H9 (cell line): ENCODE measurements around the gene ZMIZ1. TPM values are rescaled to one million over a fixed set of nuclear protein-coding genes. Genes with fewer than 3 reads are reported as not detected.

Experiments
- DNase-seq: peaks from one replicate; pipeline ENCODE4 v3.0.0-alpha.2; 2017
- H2AFZ ChIP-seq: one replicate; pipeline ENCODE4 v1.6.1; 2013; ENCODE audit warnings: mild to moderate bottlenecking, low read length, control low read depth, moderate library complexity
- H2AK5ac ChIP-seq: 2 replicates; pipeline ENCODE4 v1.6.1; 2013; ENCODE audit warnings: low read length, control low read depth, mixed read lengths; ENCODE audit not compliant: insufficient read length
- H2BK120ac ChIP-seq: one replicate; pipeline ENCODE4 v1.6.1; 2013; ENCODE audit warnings: low read depth, mild to moderate bottlenecking, low read length, control low read depth, inconsistent platforms; ENCODE audit not compliant: poor library complexity, severe bottlenecking
- H2BK12ac ChIP-seq: 2 replicates; pipeline ENCODE4 v1.6.1; 2013; ENCODE audit warnings: low read length, control low read depth, mixed read lengths, low read depth; ENCODE audit not compliant: insufficient read length
- H2BK15ac ChIP-seq: 2 replicates; pipeline ENCODE4 v1.6.1; 2013; ENCODE audit warnings: low read depth, low read length, control low read depth
- H2BK20ac ChIP-seq: one replicate; pipeline ENCODE4 v1.6.1; 2013; ENCODE audit warnings: low read depth, mild to moderate bottlenecking, low read length, control low read depth, inconsistent platforms; ENCODE audit not compliant: poor library complexity, severe bottlenecking
- H2BK5ac ChIP-seq: 2 replicates; pipeline ENCODE4 v1.6.1; 2013; ENCODE audit warnings: low read length, control low read depth, mixed read lengths; ENCODE audit not compliant: insufficient read length
- H3K14ac ChIP-seq: 2 replicates; pipeline ENCODE4 v1.6.1; 2013; ENCODE audit warnings: low read length, control low read depth; ENCODE audit not compliant: insufficient read depth
- H3K18ac ChIP-seq: 2 replicates; pipeline ENCODE4 v1.6.1; 2013; ENCODE audit warnings: low read depth, mild to moderate bottlenecking, mixed read lengths, low read length, control low read depth; ENCODE audit not compliant: insufficient read length
- H3K23ac ChIP-seq: 2 replicates; pipeline ENCODE4 v1.6.1; 2013; ENCODE audit warnings: low read length, control low read depth, mixed read lengths, low read depth; ENCODE audit not compliant: insufficient read length
- H3K23me2 ChIP-seq: 2 replicates; pipeline ENCODE4 v1.6.1; 2013; ENCODE audit warnings: low read depth, mild to moderate bottlenecking, mixed read lengths, low read length, control low read depth; ENCODE audit not compliant: insufficient read length, poor library complexity, severe bottlenecking
- H3K27ac ChIP-seq: 2 replicates; pipeline ENCODE4 v1.5.1; 2013; ENCODE audit warnings: low read length, control low read depth, mixed read lengths, low read depth; ENCODE audit not compliant: insufficient read length
- H3K27me3 ChIP-seq: 2 replicates; pipeline ENCODE4 v1.6.1; 2013; ENCODE audit warnings: low read length, control low read depth, inconsistent platforms; ENCODE audit not compliant: insufficient read depth
- H3K4ac ChIP-seq: 2 replicates; pipeline ENCODE4 v1.6.1; 2013; ENCODE audit warnings: low read depth, mild to moderate bottlenecking, control low read depth, inconsistent platforms, low read length, moderate library complexity
- H3K4me1 ChIP-seq: 2 replicates; pipeline ENCODE4 v1.6.1; 2013; ENCODE audit warnings: low read length, control low read depth, inconsistent platforms; ENCODE audit not compliant: insufficient read depth
- H3K4me2 ChIP-seq: 2 replicates; pipeline ENCODE4 v1.6.1; 2013; ENCODE audit warnings: low read length, control low read depth, mixed read lengths; ENCODE audit not compliant: insufficient read length, insufficient read depth
- H3K56ac ChIP-seq: 2 replicates; pipeline ENCODE4 v1.6.1; 2013; ENCODE audit warnings: low read depth, mild to moderate bottlenecking, mixed read lengths, low read length, control low read depth; ENCODE audit not compliant: insufficient read length
- H3K79me1 ChIP-seq: 2 replicates; pipeline ENCODE4 v1.6.1; 2013; ENCODE audit warnings: low read depth, mild to moderate bottlenecking, moderate library complexity, low read length, control low read depth, inconsistent platforms; ENCODE audit not compliant: insufficient read depth, poor library complexity, severe bottlenecking
- H3K79me2 ChIP-seq: 2 replicates; pipeline ENCODE4 v1.6.1; 2013; ENCODE audit warnings: low read length, control low read depth, inconsistent platforms; ENCODE audit not compliant: insufficient read depth
- H3K9ac ChIP-seq: 2 replicates; pipeline ENCODE4 v1.6.1; 2013; ENCODE audit warnings: low read length, control low read depth, mixed read lengths; ENCODE audit not compliant: insufficient read length; ENCODE audit errors: extremely low read depth
- H3K9me3 ChIP-seq: one replicate; pipeline ENCODE4 v1.6.1; 2013; ENCODE audit warnings: low read depth, low read length, inconsistent platforms; ENCODE audit not compliant: control insufficient read depth
- H3T11ph ChIP-seq: one replicate; pipeline ENCODE4 v1.6.1; 2013; ENCODE audit warnings: mild to moderate bottlenecking, low read length, control low read depth, inconsistent platforms
- H4K20me1 ChIP-seq: one replicate; pipeline ENCODE4 v1.6.1; 2013; ENCODE audit not compliant: control insufficient read depth, insufficient read length, insufficient read depth
- H4K5ac ChIP-seq: 2 replicates; pipeline ENCODE4 v1.6.1; 2013; ENCODE audit warnings: low read depth, mild to moderate bottlenecking, mixed read lengths, low read length, control low read depth; ENCODE audit not compliant: insufficient read length
- H4K8ac ChIP-seq: replicated peaks from 2 replicates; pipeline ENCODE4 v1.6.1; 2013; ENCODE audit warnings: low read length, control low read depth, mixed read lengths, low read depth; ENCODE audit not compliant: insufficient read length
- H4K91ac ChIP-seq: 2 replicates; pipeline ENCODE4 v1.6.1; 2013; ENCODE audit warnings: low read depth, mild to moderate bottlenecking, moderate library complexity, mixed read lengths, low read length, control low read depth; ENCODE audit not compliant: insufficient read length
- H3K27ac Mint-ChIP-seq, 3 experiments: 2 replicates in 2 of 3; 3 replicates in 1 of 3; pipeline ENCODE4 v1.8.0; 2020 to 2021; ENCODE audit warnings: mixed read lengths in 3 of 3, mild to moderate bottlenecking in 1 of 3, moderate library complexity in 1 of 3
- H3K27me3 Mint-ChIP-seq: 2 replicates; pipeline ENCODE4 v1.8.0; 2021; ENCODE audit warnings: low read depth, mild to moderate bottlenecking, moderate library complexity, mixed read lengths
- H3K36me3 Mint-ChIP-seq, 3 experiments: 2 replicates in 2 of 3; 3 replicates in 1 of 3; pipeline ENCODE4 v1.8.0; 2020 to 2021; ENCODE audit warnings: low read depth in 3 of 3, mixed read lengths in 3 of 3; ENCODE audit not compliant: insufficient read depth in 1 of 3
- H3K4me1 Mint-ChIP-seq, 2 experiments: 2 replicates each; pipeline ENCODE4 v1.8.0; 2020; ENCODE audit warnings: mixed read lengths in 2 of 2
- H3K4me3 Mint-ChIP-seq, 2 experiments: 2 replicates in 1 of 2; 3 replicates in 1 of 2; pipeline ENCODE4 v1.8.0; 2020 to 2021; ENCODE audit warnings: mild to moderate bottlenecking in 2 of 2, mixed read lengths in 2 of 2, moderate library complexity in 1 of 2
- H3K9me3 Mint-ChIP-seq, 2 experiments: 2 replicates in 1 of 2; 3 replicates in 1 of 2; pipeline ENCODE4 v1.8.0; 2020; ENCODE audit warnings: mild to moderate bottlenecking in 2 of 2, mixed read lengths in 2 of 2, moderate library complexity in 1 of 2
- CTCF ChIP-seq: fragments of 200-600 bp; sonication (generic); conservative IDR thresholded peaks from 3 replicates; pipeline ENCODE4 v1.8.0; 2021; ENCODE audit warnings: antibody characterized with exemption, mild to moderate bottlenecking
- WGBS: extraction: QIAGEN DNeasy Blood & Tissue Kit; methylation state at CpG from one replicate; pipeline ENCODE4 v1.1.7; 2013; ENCODE audit warnings: missing lambda C conversion rate, low lambda C conversion rate, mixed read lengths; ENCODE audit not compliant: insufficient read length; ENCODE audit errors: extremely low coverage; 5-methylcytosine and 5-hydroxymethylcytosine counted together
- total RNA-seq: library from RNA; stranded (reverse); gene quantifications from 2 replicates; pipeline ENCODE4 v1.2.1, GENCODE V29; 2021

ZMIZ1 gene
- total RNA-seq, 1 experiment from 2014 or later = 36.9 TPM

GRCh38 chr10:79239924-79240581, 171.3 kb downstream of the ZMIZ1 start:
- Histone ChIP-seq H3K27ac (no peak overlapping the region), H2BK12ac (no peak overlapping the region), H4K20me1 (peaks cover 3% of the 10 kb centered on the region), H3K27me3 (peaks cover 59% of the 10 kb centered on the region), H4K91ac (no peak overlapping the region), H4K8ac (no peak overlapping the region), H3K14ac (no peak overlapping the region), H3K23ac (no peak overlapping the region), H3K4ac (no peak overlapping the region), H3K79me2 (no peaks in the 10 kb centered on the region), H3K79me1 (no peaks in the 10 kb centered on the region), H3K4me1 (peaks cover 17% of the 10 kb centered on the region; the same call in 1 of the 2 replicates), H3K56ac (no peak overlapping the region), H3K4me2 (peak overlapping the region; percentile 39), H3K18ac (no peak overlapping the region), H3K9me3 (no peaks in the 10 kb centered on the region), H2AK5ac (no peak overlapping the region), H3K9ac (no peak overlapping the region), H2BK15ac (no peak overlapping the region), H3T11ph (no peak overlapping the region), H2BK120ac (no peak overlapping the region), H4K5ac (no peak overlapping the region), H3K23me2 (peaks cover 16% of the 10 kb centered on the region), H2BK20ac (no peak overlapping the region), H2BK5ac (no peak overlapping the region), H2AFZ (no peak overlapping the region)
- Mint-ChIP-seq H3K36me3 (peaks cover 4 to 11% (median 5%) of the 10 kb centered on the region in 3 experiments; a peak in 6 of 7 replicates), H3K4me1 (peaks cover 68 to 71% of the 10 kb centered on the region in 2 experiments), H3K27me3 (peaks cover 83% of the 10 kb centered on the region), H3K9me3 (no peaks in the 10 kb centered on the region), H3K4me3 (peak overlapping the region; percentile 39 to 75), H3K27ac (peak overlapping the region; percentile 56 to 98 (median 76); a peak in 6 of 7 replicates)
- peak; percentile 84 for DNase-seq
- WGBS = no CpG with 5 or more reads among the region's 29 CpGs
- TF ChIP-seq CTCF = no peak
